ENCODE results near the gene CYP27B1. TPM values are rescaled to one million over a fixed set of nuclear protein-coding genes. Genes with fewer than 3 reads are reported as not detected.

The CYP27B1 gene, protein sequence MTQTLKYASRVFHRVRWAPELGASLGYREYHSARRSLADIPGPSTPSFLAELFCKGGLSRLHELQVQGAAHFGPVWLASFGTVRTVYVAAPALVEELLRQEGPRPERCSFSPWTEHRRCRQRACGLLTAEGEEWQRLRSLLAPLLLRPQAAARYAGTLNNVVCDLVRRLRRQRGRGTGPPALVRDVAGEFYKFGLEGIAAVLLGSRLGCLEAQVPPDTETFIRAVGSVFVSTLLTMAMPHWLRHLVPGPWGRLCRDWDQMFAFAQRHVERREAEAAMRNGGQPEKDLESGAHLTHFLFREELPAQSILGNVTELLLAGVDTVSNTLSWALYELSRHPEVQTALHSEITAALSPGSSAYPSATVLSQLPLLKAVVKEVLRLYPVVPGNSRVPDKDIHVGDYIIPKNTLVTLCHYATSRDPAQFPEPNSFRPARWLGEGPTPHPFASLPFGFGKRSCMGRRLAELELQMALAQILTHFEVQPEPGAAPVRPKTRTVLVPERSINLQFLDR
- 0.87 and 3.6 TPM in 2 replicates for total RNA-seq

- H3K4me3 ChIP-seq (ENCODE audit: low read depth, low read length), result peak within 1 kb of the TSS; percentile 47
- no peak for DNase-seq (ENCODE audit: low read depth)
- TF ChIP-seq CTCF (conservative IDR thresholded peaks at IDR 0.05; ENCODE audit: low read depth, low read length), result no peak
These were observed at the start of gene CYP27B1 for GRCh38 chr12:57766464-57767304. Gene CYP27B1, minus strand, starts transcription at chr12:57767078. Its CDS starts 37 bp downstream, at chr12:57767041.

DNA sequence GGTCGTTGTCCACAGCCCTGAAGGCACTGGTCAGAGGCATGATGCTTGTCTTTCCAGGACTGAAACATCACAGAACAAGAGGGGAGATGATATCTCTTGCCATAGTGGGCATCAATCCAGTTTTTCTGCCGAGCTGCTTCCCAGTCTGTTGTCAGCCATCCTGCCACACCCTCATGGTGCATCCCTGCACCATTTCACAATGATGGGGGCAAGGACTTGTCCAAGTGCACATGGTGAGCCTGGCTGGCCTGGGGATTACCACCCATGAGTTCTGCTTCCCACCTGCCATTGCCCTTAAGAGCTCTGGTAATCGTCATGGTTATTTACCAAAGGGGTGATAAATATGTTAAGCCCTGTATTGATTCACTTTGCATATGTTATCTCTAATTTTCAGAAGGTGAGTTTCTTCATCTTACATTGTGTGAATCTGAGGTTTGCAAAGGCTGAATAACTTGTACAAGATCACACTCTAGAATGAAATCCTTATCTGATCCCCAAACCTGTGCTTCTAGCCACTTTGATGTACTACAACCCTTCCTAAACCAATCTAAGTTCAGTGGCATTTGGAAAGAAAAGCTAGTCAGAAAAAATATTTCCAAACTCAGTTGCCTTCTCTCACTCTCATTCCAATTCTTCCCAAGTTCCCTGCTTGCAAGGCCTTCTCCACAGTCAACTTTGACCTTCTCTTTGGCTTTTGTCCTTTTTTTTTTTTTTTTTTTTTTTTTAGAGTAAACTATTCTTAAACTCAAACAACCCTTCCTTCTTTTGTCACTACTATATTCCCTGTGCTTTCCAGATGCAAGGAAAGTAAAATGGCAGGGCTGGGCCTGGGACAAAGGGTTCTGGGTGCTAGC lies 49.4 kb upstream of the CYP27B1 start:
- TF ChIP-seq CTCF (conservative IDR thresholded peaks at IDR 0.05; ENCODE audit: low read depth, low read length), result no peak
- no peak overlapping the region for H3K4me3 ChIP-seq (ENCODE audit: low read depth, low read length)
- DNase-seq (ENCODE audit: low read depth), result no peak

- peak; percentile 14 for TF ChIP-seq CTCF (conservative IDR thresholded peaks at IDR 0.05; ENCODE audit: low read depth, low read length)
- DNase-seq (ENCODE audit: low read depth), result no peak
- no peak overlapping the region for H3K4me3 ChIP-seq (ENCODE audit: low read depth, low read length)
These were observed 48.5 kb upstream of the CYP27B1 start for GRCh38 chr12:57815177-57816000.

GRCh38 chr12:57813971-57814772 lies 47.3 kb upstream of the CYP27B1 start:
- TF ChIP-seq CTCF (conservative IDR thresholded peaks at IDR 0.05; ENCODE audit: low read depth, low read length), result no peak
- H3K4me3 ChIP-seq (ENCODE audit: low read depth, low read length), result no peak overlapping the region
- DNase-seq (ENCODE audit: low read depth), result no peak

DNA sequence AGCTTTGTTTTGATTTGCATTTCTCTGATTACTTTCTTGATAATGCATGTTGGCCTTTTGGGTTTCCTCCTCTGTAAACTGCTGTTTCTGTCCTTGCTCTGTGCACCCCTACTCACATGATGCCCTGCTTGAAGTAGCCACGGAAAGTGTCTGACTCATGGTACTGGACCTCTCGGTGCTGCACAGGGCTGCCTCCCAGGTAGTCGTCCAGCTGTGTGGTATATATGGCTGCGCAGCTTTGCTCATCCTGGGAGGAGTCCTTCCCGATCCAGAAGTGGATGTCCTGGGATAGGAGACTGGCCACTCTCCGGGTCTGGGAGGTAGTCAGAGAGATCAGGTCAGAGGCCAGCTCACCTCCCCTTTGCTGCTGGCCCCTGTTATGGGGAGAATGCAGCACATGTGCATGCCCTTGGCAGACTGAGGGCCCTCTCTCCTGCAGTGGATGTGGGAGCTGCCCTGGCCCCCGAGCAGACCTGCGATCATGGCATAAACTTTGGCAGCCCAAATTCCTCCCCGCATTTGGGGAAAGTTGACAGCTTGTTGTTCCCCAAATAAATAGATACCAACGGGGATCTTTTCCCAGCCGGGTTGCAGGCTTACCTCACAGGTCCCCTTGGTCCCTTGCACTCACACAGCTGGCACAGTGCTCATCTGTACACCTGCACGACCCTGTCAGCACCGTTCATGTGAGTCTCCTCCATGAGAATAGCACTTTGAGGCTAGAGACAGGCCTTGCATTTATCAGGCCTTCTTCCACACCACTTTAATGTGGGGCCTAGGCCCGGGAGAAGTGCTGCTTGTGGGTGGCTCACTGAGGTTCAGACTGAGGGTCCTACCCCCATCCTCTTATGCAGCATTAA lies 46.5 kb upstream of the CYP27B1 start:
- no peak overlapping the region for H3K4me3 ChIP-seq (ENCODE audit: low read depth, low read length)
- no peak for DNase-seq (ENCODE audit: low read depth)
- TF ChIP-seq CTCF (conservative IDR thresholded peaks at IDR 0.05; ENCODE audit: low read depth, low read length), result no peak

Measured in epithelial cell of proximal tubule (primary cell).